ENCODE data around the gene SURF6. TPM values are rescaled to one million over a fixed set of nuclear protein-coding genes. Genes with fewer than 3 reads are reported as not detected.

Gene SURF6
- total RNA-seq, 1 experiment from 2014 or later: 56.3 TPM

DNA sequence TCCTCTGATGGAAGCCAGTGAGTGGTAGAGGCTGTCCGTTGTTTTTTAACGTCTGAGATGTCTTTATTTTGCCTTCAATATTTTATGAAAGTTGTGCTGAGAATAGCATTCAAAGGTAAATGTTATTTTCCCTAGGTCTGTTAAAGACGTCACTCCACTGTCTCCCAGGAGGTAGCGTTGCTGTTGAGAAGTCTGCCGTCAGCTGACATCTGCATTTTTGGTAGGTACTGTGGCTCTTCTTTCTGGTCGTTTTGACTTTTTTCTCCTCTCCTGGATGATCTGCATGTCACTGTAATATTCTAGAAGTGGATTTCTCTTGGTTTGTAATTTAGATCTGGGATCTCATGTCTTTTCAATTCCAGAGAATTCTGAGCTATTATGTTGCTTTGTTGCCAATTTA is 26.4 kb downstream of the SURF6 start:
- H3K4ac ChIP-seq (ENCODE audit: low read depth, low read length): no peak overlapping the region
- no peaks in the 10 kb centered on the region for H3K79me1 ChIP-seq (ENCODE audit: insufficient read depth, low read depth, low read length, poor library complexity, severe bottlenecking)
- no peak overlapping the region for H4K5ac ChIP-seq (ENCODE audit: insufficient read length, low read depth, low read length)
- no CpG with 5 or more reads among the region's 6 CpGs for WGBS (ENCODE audit: extremely low coverage, insufficient read length, low lambda C conversion rate)
- no peak overlapping the region for H3K18ac ChIP-seq (ENCODE audit: insufficient read length, low read depth, low read length)
- H3K4me2 ChIP-seq (ENCODE audit: insufficient read depth, insufficient read length, low read length): no peak overlapping the region
- no peak overlapping the region for H2BK120ac ChIP-seq (ENCODE audit: low read depth, low read length, poor library complexity, severe bottlenecking)
- no peak overlapping the region for H2AFZ ChIP-seq (ENCODE audit: low read length)
- H2BK20ac ChIP-seq (ENCODE audit: low read depth, low read length, poor library complexity, severe bottlenecking): no peak overlapping the region
- no peaks in the 10 kb centered on the region for H3K4me1 Mint-ChIP-seq
- H2BK15ac ChIP-seq (ENCODE audit: low read depth, low read length): no peak overlapping the region
- peaks cover 9 to 10% (median 9%) of the 10 kb centered on the region in 3 experiments; a peak in 6 of 7 replicates for H3K36me3 Mint-ChIP-seq (ENCODE audit: insufficient read depth in 1 of 3, low read depth in 3 of 3)
- H3K9ac ChIP-seq (ENCODE audit: extremely low read depth, insufficient read length, low read length): no peak overlapping the region
- H3K27ac Mint-ChIP-seq: no peak overlapping the region; a peak in 1 of 7 replicates
- H3K23ac ChIP-seq (ENCODE audit: insufficient read length, low read depth, low read length): no peak overlapping the region
- no peaks in the 10 kb centered on the region for H3K9me3 ChIP-seq (ENCODE audit: control insufficient read depth, low read depth, low read length)
- no peaks in the 10 kb centered on the region for H3K79me2 ChIP-seq (ENCODE audit: insufficient read depth, low read length)
- no peaks in the 10 kb centered on the region for H3K4me1 ChIP-seq (ENCODE audit: insufficient read depth, low read length)
- no peaks in the 10 kb centered on the region for H3K27me3 ChIP-seq (ENCODE audit: insufficient read depth, low read length)
- no peaks in the 10 kb centered on the region for H4K20me1 ChIP-seq (ENCODE audit: control insufficient read depth, insufficient read depth, insufficient read length)
- H3K27me3 Mint-ChIP-seq (ENCODE audit: low read depth): peaks cover 38% of the 10 kb centered on the region
- no peak overlapping the region for H2BK12ac ChIP-seq (ENCODE audit: insufficient read length, low read depth, low read length)
- H3K14ac ChIP-seq (ENCODE audit: insufficient read depth, low read length): no peak overlapping the region
- no peak overlapping the region for H2AK5ac ChIP-seq (ENCODE audit: insufficient read length, low read length)
- no peak overlapping the region for H3K56ac ChIP-seq (ENCODE audit: insufficient read length, low read depth, low read length)
- TF ChIP-seq, protein P1, sequence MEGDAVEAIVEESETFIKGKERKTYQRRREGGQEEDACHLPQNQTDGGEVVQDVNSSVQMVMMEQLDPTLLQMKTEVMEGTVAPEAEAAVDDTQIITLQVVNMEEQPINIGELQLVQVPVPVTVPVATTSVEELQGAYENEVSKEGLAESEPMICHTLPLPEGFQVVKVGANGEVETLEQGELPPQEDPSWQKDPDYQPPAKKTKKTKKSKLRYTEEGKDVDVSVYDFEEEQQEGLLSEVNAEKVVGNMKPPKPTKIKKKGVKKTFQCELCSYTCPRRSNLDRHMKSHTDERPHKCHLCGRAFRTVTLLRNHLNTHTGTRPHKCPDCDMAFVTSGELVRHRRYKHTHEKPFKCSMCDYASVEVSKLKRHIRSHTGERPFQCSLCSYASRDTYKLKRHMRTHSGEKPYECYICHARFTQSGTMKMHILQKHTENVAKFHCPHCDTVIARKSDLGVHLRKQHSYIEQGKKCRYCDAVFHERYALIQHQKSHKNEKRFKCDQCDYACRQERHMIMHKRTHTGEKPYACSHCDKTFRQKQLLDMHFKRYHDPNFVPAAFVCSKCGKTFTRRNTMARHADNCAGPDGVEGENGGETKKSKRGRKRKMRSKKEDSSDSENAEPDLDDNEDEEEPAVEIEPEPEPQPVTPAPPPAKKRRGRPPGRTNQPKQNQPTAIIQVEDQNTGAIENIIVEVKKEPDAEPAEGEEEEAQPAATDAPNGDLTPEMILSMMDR (conservative IDR thresholded peaks at IDR 0.05): no peak
- H4K91ac ChIP-seq (ENCODE audit: insufficient read length, low read depth, low read length): no peak overlapping the region
- H3K23me2 ChIP-seq (ENCODE audit: insufficient read length, low read depth, low read length, poor library complexity, severe bottlenecking): no peaks in the 10 kb centered on the region
- no peak overlapping the region for H2BK5ac ChIP-seq (ENCODE audit: insufficient read length, low read length)
- no peak overlapping the region for H3T11ph ChIP-seq (ENCODE audit: low read length)
- no peak for DNase-seq
- H3K9me3 Mint-ChIP-seq: peaks cover 10 to 12% of the 10 kb centered on the region in 2 experiments
- no peak overlapping the region for H4K8ac ChIP-seq (replicated peaks; ENCODE audit: insufficient read length, low read depth, low read length)
- H3K27ac ChIP-seq (ENCODE audit: insufficient read length, low read depth, low read length): no peak overlapping the region
- no peak overlapping the region for H3K4me3 Mint-ChIP-seq

All from H9 (cell line).